GM23338 (cell line): Measurements from ENCODE around the gene L3MBTL1. TPM values are rescaled to one million over a fixed set of nuclear protein-coding genes. Genes with fewer than 3 reads are reported as not detected.

Experiments
- ATAC-seq: fragments of 200-7000 bp; cut with Tn5 transposase; 3 replicates; pipeline ENCODE4 v1.9.1; 2020
- DNase-seq: peaks from one replicate; pipeline ENCODE4 v3.0.0-alpha.2; 2015; ENCODE audit warnings: low spot score
- H2AFZ ChIP-seq: fragments of 200-600 bp; sonication (generic); 2 replicates; pipeline ENCODE4 v1.8.0; 2016; ENCODE audit warnings: antibody characterized with exemption, mild to moderate bottlenecking, moderate library complexity
- H3F3A ChIP-seq: fragments of 200-600 bp; sonication (generic); replicated peaks from 2 replicates; pipeline ENCODE4 v1.8.0; 2017; ENCODE audit warnings: antibody characterized with exemption, mixed run types, low read depth
- H3K27ac ChIP-seq: fragments of 200-600 bp; sonication (generic); 2 replicates; pipeline ENCODE4 v1.6.1; 2016; ENCODE audit warnings: low read depth
- H3K27me3 ChIP-seq: fragments of 200-600 bp; sonication (generic); 2 replicates; pipeline ENCODE4 v1.8.0; 2016; ENCODE audit warnings: mild to moderate bottlenecking, mixed run types, moderate library complexity; ENCODE audit not compliant: insufficient read depth
- H3K36me3 ChIP-seq: fragments of 200-600 bp; sonication (generic); 2 replicates; pipeline ENCODE4 v1.8.0; 2016; ENCODE audit warnings: mild to moderate bottlenecking; ENCODE audit not compliant: insufficient read depth
- H3K4me1 ChIP-seq: fragments of 200-600 bp; sonication (generic); 2 replicates; pipeline ENCODE4 v1.8.0; 2016; ENCODE audit warnings: mild to moderate bottlenecking, moderate library complexity; ENCODE audit not compliant: insufficient read depth
- H3K4me2 ChIP-seq: fragments of 200-600 bp; sonication (generic); 2 replicates; pipeline ENCODE4 v1.7.1; 2017; ENCODE audit warnings: mixed run types
- H3K4me3 ChIP-seq: fragments of 200-600 bp; sonication (generic); 2 replicates; pipeline ENCODE4 v1.6.1; 2016; ENCODE audit warnings: mixed run types
- H3K79me2 ChIP-seq: fragments of 200-600 bp; sonication (generic); replicated peaks from 2 replicates; pipeline ENCODE4 v1.8.0; 2017; ENCODE audit warnings: mild to moderate bottlenecking; ENCODE audit not compliant: insufficient read depth
- H3K9me2 ChIP-seq: fragments of 200-600 bp; sonication (generic); 2 replicates; pipeline ENCODE4 v1.8.0; 2017; ENCODE audit not compliant: insufficient read depth
- H4K20me1 ChIP-seq: fragments of 200-600 bp; sonication (generic); replicated peaks from 2 replicates; pipeline ENCODE4 v1.8.0; 2017; ENCODE audit warnings: mild to moderate bottlenecking; ENCODE audit not compliant: insufficient read depth
- H3K27ac Mint-ChIP-seq: 2 replicates; pipeline ENCODE4 v1.8.0; 2020; ENCODE audit warnings: inconsistent platforms, mild to moderate bottlenecking, moderate library complexity, mixed read lengths
- H3K27me3 Mint-ChIP-seq: 3 replicates; pipeline ENCODE4 v1.8.0; 2022; ENCODE audit warnings: low read depth, mild to moderate bottlenecking, moderate library complexity, mixed read lengths, inconsistent platforms; ENCODE audit not compliant: insufficient read depth, poor library complexity
- H3K36me3 Mint-ChIP-seq: 3 replicates; pipeline ENCODE4 v1.8.0; 2021; ENCODE audit warnings: low read depth, mild to moderate bottlenecking, inconsistent platforms, moderate library complexity, mixed read lengths
- H3K4me1 Mint-ChIP-seq: 3 replicates; pipeline ENCODE4 v1.8.0; 2020; ENCODE audit warnings: mild to moderate bottlenecking, inconsistent platforms, mixed read lengths
- H3K4me3 Mint-ChIP-seq: 3 replicates; pipeline ENCODE4 v1.8.0; 2021; ENCODE audit warnings: moderate library complexity, mild to moderate bottlenecking, inconsistent platforms, mixed read lengths
- H3K9me3 Mint-ChIP-seq: 3 replicates; pipeline ENCODE4 v1.8.0; 2020; ENCODE audit warnings: moderate library complexity, mild to moderate bottlenecking, inconsistent platforms, mixed read lengths
- CREB1 ChIP-seq: fragments of 250-450 bp; sonication (Bioruptor Pico); IDR thresholded peaks from 2 replicates; pipeline ENCODE4 v1.5.0; 2020; ENCODE audit warnings: low read depth, mild to moderate bottlenecking, moderate library complexity
- EZH2 ChIP-seq: fragments of 200-600 bp; sonication (generic); IDR thresholded peaks from one replicate; pipeline ENCODE4 v1.8.0; 2017; ENCODE audit warnings: antibody characterized with exemption, mild to moderate bottlenecking, low read depth; ENCODE audit not compliant: unreplicated experiment
- EZH2phosphoT487 ChIP-seq: fragments of 200-600 bp; sonication (generic); IDR thresholded peaks from one replicate; pipeline ENCODE4 v1.8.1; 2018; ENCODE audit warnings: antibody characterized with exemption; ENCODE audit not compliant: unreplicated experiment
- JUNB ChIP-seq: IDR thresholded peaks from one replicate; pipeline ENCODE4 v1.6.1; 2016; ENCODE audit warnings: antibody characterized with exemption; ENCODE audit not compliant: unreplicated experiment
- NANOG ChIP-seq: IDR thresholded peaks from 2 replicates; pipeline ENCODE4 v1.6.1; 2016; ENCODE audit warnings: antibody characterized with exemption, borderline replicate concordance
- POLR2AphosphoS5 ChIP-seq: IDR thresholded peaks from 2 replicates; pipeline ENCODE4 v1.6.1; 2016; ENCODE audit warnings: antibody characterized with exemption, low read depth
- ZNF114 ChIP-seq: fragments of 250-450 bp; sonication (Bioruptor Pico); IDR thresholded peaks from 2 replicates; pipeline ENCODE4 v1.5.0; 2020; ENCODE audit warnings: mild to moderate bottlenecking, moderate library complexity
- polyA plus RNA-seq: library from polyadenylated mRNA; unstranded; fragments of >200 nt; fragmentation: Nextera tagmentation; extraction: Ambion mirVana; gene quantifications from 2 replicates; pipeline ENCODE4 v1.2.1, GENCODE V29; 2016
- total RNA-seq: library from RNA; depleted of rRNA; stranded (reverse); fragments of >200 nt; shearing (Covaris generic); gene quantifications from 2 replicates; pipeline ENCODE4 v1.2.3, GENCODE V29; 2014
- TF ChIP-seq, protein P1 (sequence below): IDR thresholded peaks from one replicate; pipeline ENCODE4 v1.6.1; 2018; ENCODE audit warnings: antibody characterized with exemption; ENCODE audit not compliant: unreplicated experiment
- TF ChIP-seq, protein P2 (sequence below): IDR thresholded peaks from 2 replicates; pipeline ENCODE4 v1.6.1; 2016; ENCODE audit warnings: antibody characterized with exemption
- TF ChIP-seq, protein P3 (sequence below), 2 experiments: fragments of 200-600 bp in 1 of 2; sonication (generic) in 1 of 2; conservative IDR thresholded peaks; 2 replicates each; pipeline versions ENCODE4 v1.5.1 to v1.6.1; 2016 to 2017; ENCODE audit warnings: antibody characterized with exemption in 2 of 2, low read depth in 2 of 2, mild to moderate bottlenecking in 2 of 2, moderate library complexity in 1 of 2

L3MBTL1 gene
- total and polyA plus RNA-seq, 2 experiments from 2014 or later: 6.5 to 33.6 TPM

DNA sequence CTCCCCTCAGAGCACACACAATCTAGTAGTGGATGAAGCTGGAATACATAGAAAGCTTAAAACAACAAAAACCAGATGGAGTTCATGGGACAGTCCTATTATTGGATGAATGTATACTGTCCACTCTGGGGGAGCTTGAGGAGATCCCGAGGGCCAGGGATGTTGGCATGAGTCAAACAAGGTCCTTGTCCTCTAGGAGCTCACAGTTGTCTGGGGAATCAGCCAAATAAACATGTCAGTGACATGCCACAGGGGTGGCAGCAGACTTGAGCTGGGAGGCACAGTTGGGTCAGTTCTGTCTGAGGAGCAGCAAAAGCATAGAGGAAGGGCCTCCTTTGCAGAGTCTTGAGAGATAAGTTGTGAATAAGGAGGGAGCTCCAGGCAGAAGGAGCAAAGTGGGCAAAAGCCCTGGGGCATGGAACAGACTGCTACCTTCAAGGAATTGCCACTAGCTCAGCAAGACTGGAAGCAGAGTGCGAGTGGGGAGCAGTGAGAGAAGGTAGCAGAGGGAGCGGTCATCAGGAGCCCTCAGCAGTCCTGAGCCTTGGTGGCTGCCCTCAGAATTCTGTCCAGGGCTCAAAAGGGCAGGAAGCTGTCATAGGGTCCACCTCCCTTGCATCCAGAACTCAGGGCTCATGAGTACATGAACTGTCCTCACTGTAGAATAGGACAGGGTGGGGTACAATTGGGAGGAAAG lies 22.1 kb downstream of the L3MBTL1 start:
- no peak overlapping the region for H3K4me3 ChIP-seq
- no peak overlapping the region for H3K4me3 Mint-ChIP-seq
- no peak overlapping the region for H2AFZ ChIP-seq
- H3K4me2 ChIP-seq: no peak overlapping the region
- TF ChIP-seq, protein P1, sequence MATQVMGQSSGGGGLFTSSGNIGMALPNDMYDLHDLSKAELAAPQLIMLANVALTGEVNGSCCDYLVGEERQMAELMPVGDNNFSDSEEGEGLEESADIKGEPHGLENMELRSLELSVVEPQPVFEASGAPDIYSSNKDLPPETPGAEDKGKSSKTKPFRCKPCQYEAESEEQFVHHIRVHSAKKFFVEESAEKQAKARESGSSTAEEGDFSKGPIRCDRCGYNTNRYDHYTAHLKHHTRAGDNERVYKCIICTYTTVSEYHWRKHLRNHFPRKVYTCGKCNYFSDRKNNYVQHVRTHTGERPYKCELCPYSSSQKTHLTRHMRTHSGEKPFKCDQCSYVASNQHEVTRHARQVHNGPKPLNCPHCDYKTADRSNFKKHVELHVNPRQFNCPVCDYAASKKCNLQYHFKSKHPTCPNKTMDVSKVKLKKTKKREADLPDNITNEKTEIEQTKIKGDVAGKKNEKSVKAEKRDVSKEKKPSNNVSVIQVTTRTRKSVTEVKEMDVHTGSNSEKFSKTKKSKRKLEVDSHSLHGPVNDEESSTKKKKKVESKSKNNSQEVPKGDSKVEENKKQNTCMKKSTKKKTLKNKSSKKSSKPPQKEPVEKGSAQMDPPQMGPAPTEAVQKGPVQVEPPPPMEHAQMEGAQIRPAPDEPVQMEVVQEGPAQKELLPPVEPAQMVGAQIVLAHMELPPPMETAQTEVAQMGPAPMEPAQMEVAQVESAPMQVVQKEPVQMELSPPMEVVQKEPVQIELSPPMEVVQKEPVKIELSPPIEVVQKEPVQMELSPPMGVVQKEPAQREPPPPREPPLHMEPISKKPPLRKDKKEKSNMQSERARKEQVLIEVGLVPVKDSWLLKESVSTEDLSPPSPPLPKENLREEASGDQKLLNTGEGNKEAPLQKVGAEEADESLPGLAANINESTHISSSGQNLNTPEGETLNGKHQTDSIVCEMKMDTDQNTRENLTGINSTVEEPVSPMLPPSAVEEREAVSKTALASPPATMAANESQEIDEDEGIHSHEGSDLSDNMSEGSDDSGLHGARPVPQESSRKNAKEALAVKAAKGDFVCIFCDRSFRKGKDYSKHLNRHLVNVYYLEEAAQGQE: no peak
- TF ChIP-seq EZH2phosphoT487: no peak
- no peaks in the 10 kb centered on the region; the same call in 1 of the 3 replicates for H3K9me3 Mint-ChIP-seq
- H3K36me3 ChIP-seq: no peaks in the 10 kb centered on the region
- no peaks in the 10 kb centered on the region for H4K20me1 ChIP-seq
- no peaks in the 10 kb centered on the region for H3F3A ChIP-seq
- DNase-seq (no peak), ATAC-seq (no peak)
- H3K27me3 Mint-ChIP-seq: peaks cover 3% of the 10 kb centered on the region
- no peaks in the 10 kb centered on the region; the same call in 2 of the 3 replicates for H3K36me3 Mint-ChIP-seq
- H3K4me1 Mint-ChIP-seq: no peaks in the 10 kb centered on the region
- H3K27ac ChIP-seq: no peak overlapping the region
- H3K9me2 ChIP-seq: no peaks in the 10 kb centered on the region
- no peaks in the 10 kb centered on the region for H3K27me3 ChIP-seq
- no peaks in the 10 kb centered on the region for H3K79me2 ChIP-seq
- H3K4me1 ChIP-seq: no peaks in the 10 kb centered on the region
- H3K27ac Mint-ChIP-seq: no peak overlapping the region

DNA sequence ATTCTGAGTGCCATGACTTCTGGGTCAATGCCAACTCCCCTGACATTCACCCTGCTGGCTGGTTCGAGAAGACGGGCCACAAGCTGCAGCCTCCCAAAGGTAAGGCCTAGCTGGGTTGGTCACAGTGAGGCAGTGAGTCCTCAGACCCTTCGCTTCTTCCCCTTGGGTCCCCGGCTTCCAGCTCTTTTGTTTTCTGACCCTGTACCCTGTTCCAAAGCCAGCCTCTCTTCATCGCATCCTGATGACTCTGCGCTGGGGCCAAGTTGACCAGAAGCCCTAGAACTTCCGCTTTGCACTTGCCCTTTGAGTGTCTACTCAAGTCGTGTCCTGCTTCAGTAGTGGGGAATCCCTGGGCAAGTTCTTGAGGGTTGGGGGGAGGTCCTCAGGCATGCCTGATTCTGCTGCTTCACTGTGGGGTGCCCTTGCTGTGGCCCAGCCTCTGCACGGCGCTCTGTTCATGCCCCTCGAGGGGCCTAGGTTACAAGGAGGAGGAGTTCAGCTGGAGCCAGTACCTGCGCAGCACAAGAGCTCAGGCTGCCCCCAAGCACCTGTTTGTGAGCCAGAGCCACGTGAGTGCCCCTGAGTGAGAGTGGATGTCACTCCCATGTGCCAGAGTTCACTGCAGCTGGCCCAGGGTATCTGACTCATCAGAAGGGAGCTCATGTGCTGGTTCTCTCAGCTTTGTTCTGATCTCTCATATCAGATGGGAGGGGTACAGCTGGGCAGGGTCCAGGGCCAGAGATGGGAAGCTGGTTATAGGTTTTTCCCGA lies 23.0 kb downstream of the L3MBTL1 start:
- Histone ChIP-seq H2AFZ (no peak overlapping the region), H3K79me2 (no peaks in the 10 kb centered on the region), H4K20me1 (no peaks in the 10 kb centered on the region), H3F3A (no peaks in the 10 kb centered on the region), H3K9me2 (no peaks in the 10 kb centered on the region), H3K36me3 (no peaks in the 10 kb centered on the region), H3K4me1 (no peaks in the 10 kb centered on the region), H3K27me3 (no peaks in the 10 kb centered on the region), H3K27ac (no peak overlapping the region), H3K4me2 (no peak overlapping the region), H3K4me3 (no peak overlapping the region)
- Mint-ChIP-seq H3K27me3 (peaks cover 3% of the 10 kb centered on the region), H3K36me3 (no peaks in the 10 kb centered on the region; the same call in 2 of the 3 replicates), H3K4me1 (no peaks in the 10 kb centered on the region), H3K9me3 (no peaks in the 10 kb centered on the region; the same call in 2 of the 3 replicates), H3K4me3 (no peak overlapping the region), H3K27ac (0 out of 2 replicates have a peak overlapping the region, but pooled peaks have one; percentile 65)
- ATAC-seq: no peak
- no peak for DNase-seq
- TF ChIP-seq EZH2 (no peak), POLR2AphosphoS5 (no peak), CREB1 (CRISPR knock-in tag) (no peak), EZH2phosphoT487 (no peak), JUNB (no peak), ZNF114 (CRISPR knock-in tag) (no peak), NANOG (no peak)
- TF ChIP-seq, protein P2, sequence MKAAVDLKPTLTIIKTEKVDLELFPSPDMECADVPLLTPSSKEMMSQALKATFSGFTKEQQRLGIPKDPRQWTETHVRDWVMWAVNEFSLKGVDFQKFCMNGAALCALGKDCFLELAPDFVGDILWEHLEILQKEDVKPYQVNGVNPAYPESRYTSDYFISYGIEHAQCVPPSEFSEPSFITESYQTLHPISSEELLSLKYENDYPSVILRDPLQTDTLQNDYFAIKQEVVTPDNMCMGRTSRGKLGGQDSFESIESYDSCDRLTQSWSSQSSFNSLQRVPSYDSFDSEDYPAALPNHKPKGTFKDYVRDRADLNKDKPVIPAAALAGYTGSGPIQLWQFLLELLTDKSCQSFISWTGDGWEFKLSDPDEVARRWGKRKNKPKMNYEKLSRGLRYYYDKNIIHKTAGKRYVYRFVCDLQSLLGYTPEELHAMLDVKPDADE: no peak
- TF ChIP-seq, protein P3, sequence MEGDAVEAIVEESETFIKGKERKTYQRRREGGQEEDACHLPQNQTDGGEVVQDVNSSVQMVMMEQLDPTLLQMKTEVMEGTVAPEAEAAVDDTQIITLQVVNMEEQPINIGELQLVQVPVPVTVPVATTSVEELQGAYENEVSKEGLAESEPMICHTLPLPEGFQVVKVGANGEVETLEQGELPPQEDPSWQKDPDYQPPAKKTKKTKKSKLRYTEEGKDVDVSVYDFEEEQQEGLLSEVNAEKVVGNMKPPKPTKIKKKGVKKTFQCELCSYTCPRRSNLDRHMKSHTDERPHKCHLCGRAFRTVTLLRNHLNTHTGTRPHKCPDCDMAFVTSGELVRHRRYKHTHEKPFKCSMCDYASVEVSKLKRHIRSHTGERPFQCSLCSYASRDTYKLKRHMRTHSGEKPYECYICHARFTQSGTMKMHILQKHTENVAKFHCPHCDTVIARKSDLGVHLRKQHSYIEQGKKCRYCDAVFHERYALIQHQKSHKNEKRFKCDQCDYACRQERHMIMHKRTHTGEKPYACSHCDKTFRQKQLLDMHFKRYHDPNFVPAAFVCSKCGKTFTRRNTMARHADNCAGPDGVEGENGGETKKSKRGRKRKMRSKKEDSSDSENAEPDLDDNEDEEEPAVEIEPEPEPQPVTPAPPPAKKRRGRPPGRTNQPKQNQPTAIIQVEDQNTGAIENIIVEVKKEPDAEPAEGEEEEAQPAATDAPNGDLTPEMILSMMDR (conservative IDR thresholded peaks at IDR 0.05; ENCODE audit: low read depth in 2 of 2): no peak
